Neural cell (in vitro differentiated cells): ENCODE measurements around the gene FGD4. TPM values are rescaled to one million over a fixed set of nuclear protein-coding genes. Genes with fewer than 3 reads are reported as not detected.

Source experiments
- H2AFZ ChIP-seq: fragments of 200-600, 300-800 bp; sonication (generic), shearing (Covaris generic); 2 replicates; pipeline ENCODE4 v1.6.0; 2014; ENCODE audit warnings: low read depth, mild to moderate bottlenecking, antibody characterized with exemption, low read length, moderate library complexity
- H3F3A ChIP-seq: fragments of 200-600 bp; shearing (Covaris generic); 2 replicates; pipeline ENCODE4 v1.6.1; 2016; ENCODE audit warnings: mild to moderate bottlenecking, moderate library complexity, mixed read lengths, antibody characterized with exemption, low read length; ENCODE audit not compliant: insufficient read depth, poor library complexity, severe bottlenecking
- H3K27ac ChIP-seq: fragments of 200-600, 300-800 bp; sonication (generic), shearing (Covaris generic); 2 replicates; pipeline ENCODE4 v1.5.1; 2014; ENCODE audit warnings: mild to moderate bottlenecking, low read length, moderate library complexity
- H3K27me3 ChIP-seq: fragments of 300-800, 200-600 bp; sonication (generic), shearing (Covaris generic); 2 replicates; pipeline ENCODE4 v1.6.0; 2014; ENCODE audit warnings: mild to moderate bottlenecking, low read depth, low read length, moderate library complexity; ENCODE audit not compliant: insufficient read depth
- H3K36me3 ChIP-seq: fragments of 300-800, 200-600 bp; sonication (generic), shearing (Covaris generic); 2 replicates; pipeline ENCODE4 v1.5.1; 2014; ENCODE audit warnings: mild to moderate bottlenecking, antibody characterized with exemption, low read length, moderate library complexity; ENCODE audit not compliant: insufficient read depth
- H3K4me2 ChIP-seq: fragments of 300-800, 200-600 bp; sonication (generic), shearing (Covaris generic); 2 replicates; pipeline ENCODE4 v1.6.0; 2014; ENCODE audit warnings: mild to moderate bottlenecking, low read length
- H3K4me3 ChIP-seq: fragments of 300-800, 200-600 bp; sonication (generic), shearing (Covaris generic); 2 replicates; pipeline ENCODE4 v1.5.1; 2014; ENCODE audit warnings: mild to moderate bottlenecking, low read length, moderate library complexity
- H3K79me2 ChIP-seq: fragments of 200-600 bp; shearing (Covaris generic); replicated peaks from 2 replicates; pipeline ENCODE4 v1.6.0; 2014; ENCODE audit warnings: mild to moderate bottlenecking, low read length, moderate library complexity; ENCODE audit not compliant: insufficient read depth
- H3K9ac ChIP-seq: fragments of 300-800, 200-600 bp; sonication (generic), shearing (Covaris generic); 2 replicates; pipeline ENCODE4 v1.6.1; 2016; ENCODE audit warnings: mild to moderate bottlenecking, low read length, mixed read lengths
- H3K9me2 ChIP-seq: fragments of 200-600 bp; shearing (Covaris generic); 2 replicates; pipeline ENCODE4 v1.6.1; 2016; ENCODE audit warnings: mild to moderate bottlenecking, low read length, mixed read lengths; ENCODE audit not compliant: insufficient read depth
- H3K9me3 ChIP-seq: fragments of 200-600, 300-800 bp; sonication (generic), shearing (Covaris generic); 2 replicates; pipeline ENCODE4 v1.6.1; 2016; ENCODE audit warnings: mild to moderate bottlenecking, mixed run types, low read length, moderate library complexity, mixed read lengths
- H4K20me1 ChIP-seq: fragments of 200-600 bp; shearing (Covaris generic); 2 replicates; pipeline ENCODE4 v1.6.1; 2016; ENCODE audit warnings: mild to moderate bottlenecking, mixed run types; ENCODE audit not compliant: insufficient read depth
- CTCF ChIP-seq: fragments of 450-650 bp; IDR thresholded peaks from 2 replicates; pipeline ENCODE4 v1.5.1; 2014; ENCODE audit warnings: antibody characterized with exemption, mild to moderate bottlenecking, moderate library complexity; ENCODE audit not compliant: poor library complexity, severe bottlenecking
- EP300 ChIP-seq: fragments of 450-650 bp; conservative IDR thresholded peaks from 2 replicates; pipeline ENCODE4 v1.6.1; 2014; ENCODE audit warnings: antibody characterized with exemption, mild to moderate bottlenecking, moderate library complexity; ENCODE audit not compliant: poor library complexity, severe bottlenecking
- EZH2 ChIP-seq: fragments of 200-600, 300-800 bp; shearing (Covaris generic), sonication (generic); IDR thresholded peaks from 2 replicates; pipeline ENCODE4 v1.6.1; 2014; ENCODE audit warnings: antibody characterized with exemption, low read length, borderline replicate concordance, mild to moderate bottlenecking; ENCODE audit not compliant: insufficient read depth, poor library complexity, severe bottlenecking
- MXI1 ChIP-seq: fragments of 450-650 bp; conservative IDR thresholded peaks from 2 replicates; pipeline ENCODE4 v1.6.1; 2014; ENCODE audit warnings: antibody characterized with exemption, mild to moderate bottlenecking; ENCODE audit not compliant: poor library complexity, severe bottlenecking
- POLR2AphosphoS5 ChIP-seq: IDR thresholded peaks from 2 replicates; pipeline ENCODE4 v1.6.1; 2012
- RAD21 ChIP-seq: fragments of 450-650 bp; conservative IDR thresholded peaks from 2 replicates; pipeline ENCODE4 v1.6.1; 2014; ENCODE audit warnings: antibody characterized with exemption, mild to moderate bottlenecking, moderate library complexity
- REST ChIP-seq: IDR thresholded peaks from 2 replicates; pipeline ENCODE4 v1.6.1; 2012; ENCODE audit warnings: borderline replicate concordance
- SMC3 ChIP-seq: fragments of 450-650 bp; conservative IDR thresholded peaks from 2 replicates; pipeline ENCODE4 v1.6.1; 2014; ENCODE audit warnings: antibody characterized with exemption, mild to moderate bottlenecking, moderate library complexity; ENCODE audit not compliant: poor library complexity
- TAF1 ChIP-seq: IDR thresholded peaks from 2 replicates; pipeline ENCODE4 v1.6.1; 2012; ENCODE audit warnings: low read depth
- polyA plus RNA-seq: library from polyadenylated mRNA; depleted of rRNA; stranded (reverse); fragments of >200 nt; gene quantifications from 2 replicates; pipeline ENCODE4 v1.2.3, GENCODE V29; 2014

The FGD4 gene
- polyA plus RNA-seq, 1 donor from 2014 or later, result 24.4 TPM

- H3K36me3 ChIP-seq, result no peaks in the 10 kb centered on the region
- H3K9me3 ChIP-seq, result no peaks in the 10 kb centered on the region
- no peak overlapping the region for H3K4me3 ChIP-seq
- H3F3A ChIP-seq, result no peaks in the 10 kb centered on the region
- no peak overlapping the region for H3K27ac ChIP-seq
- TF ChIP-seq EZH2 (no peak), REST (no peak), POLR2AphosphoS5 (no peak), TAF1 (no peak), MXI1 (no peak), EP300 (no peak), RAD21 (no peak), SMC3 (no peak), CTCF (no peak)
- peaks cover 87% of the 10 kb centered on the region for H3K79me2 ChIP-seq
- H2AFZ ChIP-seq, result no peak overlapping the region
- H3K9ac ChIP-seq, result no peak overlapping the region
- no peaks in the 10 kb centered on the region for H3K9me2 ChIP-seq
- no peak overlapping the region for H3K4me2 ChIP-seq
- H4K20me1 ChIP-seq, result no peaks in the 10 kb centered on the region
- no peaks in the 10 kb centered on the region for H3K27me3 ChIP-seq
These were observed 149.4 kb downstream of the FGD4 start for GRCh38 chr12:32548691-32549281.

GRCh38 chr12:32549675-32550079, 150.3 kb downstream of the FGD4 start:
- H3K9me3 ChIP-seq, result no peaks in the 10 kb centered on the region
- no peak overlapping the region for H3K9ac ChIP-seq
- H3K27ac ChIP-seq, result no peak overlapping the region
- H4K20me1 ChIP-seq, result no peaks in the 10 kb centered on the region
- no peaks in the 10 kb centered on the region for H3F3A ChIP-seq
- TF ChIP-seq MXI1 (no peak), REST (no peak), EP300 (no peak), SMC3 (no peak), RAD21 (no peak), TAF1 (no peak), CTCF (no peak), EZH2 (no peak), POLR2AphosphoS5 (no peak)
- no peaks in the 10 kb centered on the region for H3K36me3 ChIP-seq
- H2AFZ ChIP-seq, result no peak overlapping the region
- H3K4me3 ChIP-seq, result peak overlapping the region; percentile 18
- H3K27me3 ChIP-seq, result no peaks in the 10 kb centered on the region
- H3K79me2 ChIP-seq, result peaks cover 87% of the 10 kb centered on the region
- no peak overlapping the region for H3K4me2 ChIP-seq
- no peaks in the 10 kb centered on the region for H3K9me2 ChIP-seq
